Fibroblast of skin of left biceps (primary cell): ENCODE data around the gene SH2D1A.
"Not testable (repeated sequence)": the region's sequence is repeated elsewhere in the genome, so short reads cannot be mapped to it uniquely, and the experiment has no call there.

Experiments used
- DNase-seq, 2 experiments: peaks; one replicate each; pipeline ENCODE4 v3.0.0-alpha.2; 2013; ENCODE audit warnings: low read depth in 2 of 2

The SH2D1A gene

GRCh38 chrX:124354648-124355047 lies 8.3 kb downstream of the SH2D1A start:
- DNase-seq = no peak

- no peak for DNase-seq
Observed at GRCh38 chrX:124358800-124359383, 12.5 kb downstream of the SH2D1A start.

GRCh38 chrX:124362072-124362471 lies 15.7 kb downstream of the SH2D1A start:
- DNase-seq = no peak

- no peak for DNase-seq
Observed at GRCh38 chrX:124362761-124363160, 16.4 kb downstream of the SH2D1A start.

- DNase-seq = no peak
Observed at GRCh38 chrX:124369722-124370121, 23.4 kb downstream of the SH2D1A start.

- no peak for DNase-seq
Observed at GRCh38 chrX:124373348-124373747, 27.0 kb downstream of the SH2D1A start.

- no peak for DNase-seq
Observed at GRCh38 chrX:124378643-124379042, 32.3 kb downstream of the SH2D1A start.

GRCh38 chrX:124383354-124383753 lies 37.0 kb downstream of the SH2D1A start:
- no peak for DNase-seq

- no peak for DNase-seq
Observed at GRCh38 chrX:124386401-124386800, 40.0 kb downstream of the SH2D1A start.

GRCh38 chrX:124388562-124388961 lies 42.2 kb downstream of the SH2D1A start:
- DNase-seq = no peak

GRCh38 chrX:124392794-124393193 lies 46.4 kb downstream of the SH2D1A start:
- DNase-seq = no peak

- no peak for DNase-seq
Observed at GRCh38 chrX:124393238-124393637, 46.9 kb downstream of the SH2D1A start.

- DNase-seq = no peak
Observed at GRCh38 chrX:124393659-124394058, 47.3 kb downstream of the SH2D1A start.

GRCh38 chrX:124395145-124395880 lies 49.0 kb downstream of the SH2D1A start:
- no peak for DNase-seq

GRCh38 chrX:124401696-124402095 lies 55.3 kb downstream of the SH2D1A start:
- no peak for DNase-seq

GRCh38 chrX:124405868-124406267 lies 59.5 kb downstream of the SH2D1A start:
- no peak for DNase-seq

- peak; percentile 66 to 74 for DNase-seq
Observed at GRCh38 chrX:124406294-124407014, 60.1 kb downstream of the SH2D1A start.

GRCh38 chrX:124407226-124407625 lies 60.9 kb downstream of the SH2D1A start:
- DNase-seq = no peak

GRCh38 chrX:124408380-124408779 lies 62.0 kb downstream of the SH2D1A start:
- DNase-seq = not testable (repeated sequence)

- no peak for DNase-seq
Observed at GRCh38 chrX:124413244-124413643, 66.9 kb downstream of the SH2D1A start.

GRCh38 chrX:124414281-124414680 lies 67.9 kb downstream of the SH2D1A start:
- no peak for DNase-seq

- DNase-seq = no peak
Observed at GRCh38 chrX:124415115-124415800, 68.9 kb downstream of the SH2D1A start.
